Hindlimb muscle (tissue), 1 donor: ENCODE results near the gene RHOT1. TPM values are rescaled to one million over a fixed set of nuclear protein-coding genes. Genes with fewer than 3 reads are reported as not detected.
A peak's percentile ranks its signal among the peaks of the same experiment; 100 is the strongest.
"Not testable (repeated sequence)": the region's sequence is repeated elsewhere in the genome, so short reads cannot be mapped to it uniquely, and the experiment has no call there.

Experiments used
- DNase-seq: peaks from one replicate; pipeline ENCODE4 v3.0.0-alpha.2; 2013
- polyA plus RNA-seq: library from polyadenylated mRNA; unstranded; fragments of 120-200 nt; gene quantifications from one replicate; pipeline ENCODE4 v1.2.1, GENCODE V29; 2013; ENCODE audit not compliant: insufficient read length

RHOT1 gene
- polyA plus RNA-seq, 1 donor: 38.6 TPM

DNA sequence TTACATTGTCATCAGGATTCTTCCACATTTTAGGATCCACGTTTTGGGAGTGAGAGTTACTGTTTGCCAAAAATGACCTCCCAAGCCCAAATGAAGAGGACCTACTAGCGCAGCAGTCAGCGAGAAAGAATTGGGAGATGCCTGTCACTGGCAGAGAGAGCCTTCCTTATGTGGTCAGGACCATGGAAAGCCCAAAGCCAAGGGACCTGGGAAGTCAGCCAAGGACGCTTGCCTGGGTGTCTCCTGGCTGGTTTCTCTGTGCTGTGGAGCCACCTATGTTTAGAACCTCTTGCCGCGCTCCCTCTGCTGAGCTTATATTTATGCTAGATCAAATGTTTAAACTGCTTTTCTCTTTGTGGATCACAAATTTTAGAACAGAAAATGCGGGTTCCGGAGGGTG is 98.4 kb downstream of the RHOT1 start:
- DNase-seq: no peak

DNA sequence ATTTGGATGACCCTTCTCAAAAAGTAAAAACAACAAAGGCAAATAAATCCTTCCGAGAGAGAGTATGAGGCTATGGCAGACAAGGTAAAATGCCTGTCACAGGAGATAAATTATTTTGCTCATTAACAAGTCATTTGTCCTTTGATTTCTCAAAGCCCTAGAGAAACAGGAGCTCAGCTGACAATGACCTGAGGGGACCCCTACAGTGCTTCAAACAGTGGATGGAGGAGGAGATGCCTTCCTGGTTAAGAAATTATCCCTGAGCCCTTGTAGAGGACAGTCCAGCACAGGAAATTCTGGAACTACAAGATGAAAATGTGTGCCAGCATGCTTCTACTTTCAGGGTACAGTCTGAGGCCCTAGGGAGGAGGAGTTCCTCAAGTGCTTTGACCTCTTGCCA is 99.3 kb downstream of the RHOT1 start:
- DNase-seq: no peak

DNA sequence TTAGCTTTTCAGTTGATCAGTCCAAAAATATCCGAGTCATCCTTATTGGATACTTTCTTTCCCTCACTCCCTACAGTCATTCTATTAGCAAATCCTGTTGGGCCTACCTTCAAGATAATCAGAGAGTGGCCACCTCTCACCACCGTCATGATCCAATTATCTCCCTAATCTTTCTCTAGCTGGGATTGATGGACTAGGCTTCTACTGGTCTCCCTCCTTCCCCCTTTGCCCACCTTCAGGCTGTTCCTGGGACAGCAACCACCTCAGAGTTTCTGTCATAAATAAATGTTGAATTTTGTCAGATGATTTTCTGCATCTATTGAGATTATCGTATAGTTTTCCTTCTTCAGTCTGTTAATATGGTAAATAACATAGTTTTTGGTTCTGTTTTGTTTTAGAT is 107.2 kb downstream of the RHOT1 start:
- DNase-seq: no peak

DNA sequence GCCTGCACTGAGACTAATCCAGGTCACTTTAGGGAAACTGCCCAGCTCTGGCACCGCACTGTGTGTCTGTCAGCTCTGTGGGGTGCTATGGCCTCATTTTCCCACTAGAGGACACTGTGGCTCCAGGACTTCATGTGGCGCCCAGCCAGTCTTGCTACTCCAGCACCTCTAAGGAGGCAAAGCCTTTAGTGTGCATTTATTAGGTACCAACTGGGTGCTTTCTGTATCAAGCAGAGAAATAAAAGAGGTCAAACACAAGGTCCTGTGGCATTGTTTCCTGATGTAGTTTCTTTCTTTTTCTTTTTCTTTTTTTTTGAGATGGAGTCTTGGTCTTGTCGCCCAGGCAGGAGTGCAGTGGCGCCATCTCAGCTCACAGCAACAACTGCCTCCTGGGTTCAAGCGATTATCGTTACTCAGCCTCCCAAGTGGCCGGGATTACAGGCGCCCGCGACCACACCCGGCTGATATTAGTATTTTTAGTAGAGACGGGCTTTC is 110.9 kb downstream of the RHOT1 start:
- peak; percentile 73 for DNase-seq

DNA sequence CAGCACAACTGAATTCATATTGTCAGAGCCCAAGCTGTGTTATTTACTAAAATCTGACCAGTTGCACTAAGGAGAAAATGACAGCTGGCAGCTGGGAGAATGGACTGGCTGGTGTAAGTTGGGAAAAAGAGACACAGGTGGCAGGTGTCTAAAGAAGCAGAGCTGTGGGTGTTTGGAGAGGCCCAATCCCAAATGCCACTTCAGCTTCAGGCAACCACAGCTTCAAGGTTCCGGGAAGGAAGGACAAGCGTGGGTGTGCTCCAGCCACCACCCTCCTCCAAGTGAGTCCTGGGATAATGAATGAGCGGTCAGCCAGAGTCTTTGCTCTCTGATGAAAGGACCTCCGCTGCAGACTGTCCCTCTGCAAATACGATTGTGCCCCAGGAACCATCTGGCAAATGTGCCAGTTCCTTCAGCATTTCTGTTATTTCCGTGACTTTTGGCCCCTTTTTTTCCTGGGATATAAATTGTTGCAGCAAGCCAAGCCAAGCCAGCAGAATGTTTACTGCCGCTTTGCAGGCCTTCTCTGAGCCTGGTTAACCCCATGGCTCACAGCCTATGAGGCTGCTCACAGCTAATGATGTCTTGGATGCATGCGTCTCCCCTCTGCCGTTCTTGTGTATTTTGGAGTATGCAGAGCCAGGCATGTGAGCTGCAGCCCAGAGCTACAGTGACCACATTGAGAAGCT is 113.9 kb downstream of the RHOT1 start:
- DNase-seq: no peak

DNA sequence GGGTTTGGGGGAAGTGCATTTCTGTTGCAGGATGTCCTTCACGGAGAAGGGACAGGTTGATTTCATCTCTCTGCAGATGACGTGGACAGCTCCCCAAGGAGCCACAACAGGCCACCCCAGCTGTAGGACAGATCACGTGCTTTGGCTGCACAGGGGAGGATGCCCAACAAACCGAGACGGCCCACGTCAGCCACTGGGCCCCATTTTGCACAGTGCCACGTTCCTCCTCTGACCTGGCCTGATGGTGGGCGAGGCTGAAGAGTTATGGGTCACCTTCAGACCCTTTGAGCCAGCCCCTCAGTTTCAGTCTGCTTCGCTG is 114.4 kb downstream of the RHOT1 start:
- no peak for DNase-seq

DNA sequence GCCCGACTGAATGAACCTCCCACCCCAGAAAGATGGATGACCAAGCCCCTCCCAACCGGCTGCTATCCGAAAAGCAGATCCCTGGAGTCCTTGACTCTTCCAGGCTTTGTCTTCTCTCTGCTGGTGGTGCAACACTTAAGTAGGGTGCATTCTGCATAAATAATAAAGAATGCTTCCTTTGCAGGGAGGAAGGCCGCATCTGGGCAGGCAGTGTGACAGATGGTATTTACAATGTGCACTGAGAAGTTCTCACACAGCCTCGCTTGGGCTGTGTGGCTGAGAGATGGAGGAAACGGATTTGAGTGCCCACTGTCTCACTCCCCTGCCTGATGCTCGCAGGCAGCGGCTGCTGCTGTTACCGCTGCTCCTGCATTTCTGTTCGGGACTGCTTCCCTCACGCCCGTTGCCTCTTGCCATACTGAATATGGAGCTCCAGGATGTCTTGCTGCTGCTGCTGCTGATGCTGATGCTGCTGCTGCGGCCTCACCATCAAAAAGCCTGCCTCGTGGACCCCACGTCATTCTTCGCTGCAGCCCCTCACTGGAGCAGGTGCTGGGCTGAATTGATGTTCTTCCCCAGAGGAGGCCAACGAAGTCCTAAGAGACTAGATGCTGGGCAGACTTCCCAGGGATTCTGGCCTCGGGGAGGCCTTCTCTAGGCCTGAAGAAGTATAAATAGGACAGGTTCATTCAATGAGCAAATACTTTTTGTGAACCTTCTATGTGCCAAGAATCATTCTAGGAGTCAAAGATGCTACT is 116.3 kb downstream of the RHOT1 start:
- DNase-seq: no peak

DNA sequence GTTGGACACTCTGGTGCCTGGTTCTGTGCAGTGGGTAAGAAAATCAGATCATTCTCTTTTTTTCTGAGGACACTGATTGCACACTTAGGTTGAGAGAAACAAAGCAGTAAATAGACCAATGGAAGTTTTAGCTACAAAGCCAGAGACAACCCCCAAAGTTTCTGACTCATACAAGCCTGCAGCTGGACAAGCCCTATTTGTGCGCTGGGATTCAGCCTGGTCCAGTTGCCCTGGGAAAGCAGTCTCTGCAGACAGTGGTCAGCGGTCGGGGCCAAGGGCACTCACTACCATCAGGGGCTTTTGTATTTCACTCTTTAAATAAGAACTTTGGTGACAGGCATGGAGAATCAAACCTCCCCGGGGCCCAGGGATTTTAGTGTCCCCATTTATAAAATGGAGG is 117.3 kb downstream of the RHOT1 start:
- DNase-seq: no peak

DNA sequence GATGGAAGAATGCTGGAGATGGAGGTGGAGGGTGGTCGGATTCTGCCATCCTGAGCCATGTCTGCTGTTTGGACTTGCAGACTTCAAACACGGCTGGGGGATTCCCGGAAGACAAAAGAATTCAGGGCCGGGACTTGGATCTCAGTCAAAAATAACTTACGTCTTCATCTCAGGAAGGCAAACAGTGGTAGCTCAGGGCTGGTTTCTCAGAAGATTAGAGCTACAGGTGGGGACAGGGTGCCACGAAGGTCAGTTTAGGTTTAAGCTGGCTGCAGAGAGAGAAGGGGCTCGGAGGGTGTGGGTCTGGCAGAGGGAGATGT is 119.1 kb downstream of the RHOT1 start:
- no peak for DNase-seq

DNA sequence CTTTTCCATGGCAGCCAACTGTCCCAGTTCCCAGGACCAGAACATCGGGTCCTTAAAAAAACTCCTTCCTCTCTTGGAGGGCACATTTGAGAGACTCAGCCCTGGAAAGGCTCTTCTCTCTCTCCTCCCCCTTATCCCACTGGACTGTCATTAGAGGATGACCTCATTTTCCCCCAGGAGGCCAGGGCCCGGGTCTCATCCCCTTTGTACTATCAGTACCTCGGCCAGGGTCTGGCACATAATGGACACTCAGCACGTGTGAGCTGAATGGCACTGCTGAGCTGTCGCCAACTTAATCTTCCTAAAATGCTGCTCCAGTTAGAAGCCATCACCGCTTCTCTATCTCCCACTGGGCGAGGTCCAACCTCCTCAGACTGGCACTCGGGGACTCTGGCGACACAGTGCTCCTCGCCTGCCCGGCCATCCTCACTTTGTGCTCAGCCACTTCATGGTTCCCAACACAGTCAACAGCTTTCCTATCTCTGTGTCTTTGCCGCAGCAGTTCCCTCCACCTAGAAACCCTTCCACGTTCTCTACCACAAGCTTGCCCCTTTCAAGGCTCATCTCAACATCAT is 119.7 kb downstream of the RHOT1 start:
- no peak for DNase-seq

DNA sequence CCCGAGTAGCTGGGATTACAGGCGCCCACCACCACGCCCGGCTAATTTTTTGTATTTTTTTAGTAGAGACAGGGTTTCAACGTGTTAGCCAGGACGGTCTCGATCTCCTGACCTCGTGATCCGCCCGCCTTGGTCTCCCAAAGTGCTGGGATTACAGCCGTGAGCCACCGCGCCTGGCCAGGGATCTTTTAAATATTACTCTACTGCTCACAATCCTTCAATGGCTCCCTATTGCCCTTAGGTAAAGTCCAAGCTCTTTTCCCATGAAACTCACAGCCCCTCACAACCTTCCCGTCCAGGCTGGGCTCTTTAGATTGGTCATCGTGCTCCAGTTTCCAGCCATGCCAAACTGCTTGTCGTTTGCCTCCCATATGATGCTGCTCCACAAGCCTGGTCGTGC is 121.2 kb downstream of the RHOT1 start:
- not testable (repeated sequence) for DNase-seq

DNA sequence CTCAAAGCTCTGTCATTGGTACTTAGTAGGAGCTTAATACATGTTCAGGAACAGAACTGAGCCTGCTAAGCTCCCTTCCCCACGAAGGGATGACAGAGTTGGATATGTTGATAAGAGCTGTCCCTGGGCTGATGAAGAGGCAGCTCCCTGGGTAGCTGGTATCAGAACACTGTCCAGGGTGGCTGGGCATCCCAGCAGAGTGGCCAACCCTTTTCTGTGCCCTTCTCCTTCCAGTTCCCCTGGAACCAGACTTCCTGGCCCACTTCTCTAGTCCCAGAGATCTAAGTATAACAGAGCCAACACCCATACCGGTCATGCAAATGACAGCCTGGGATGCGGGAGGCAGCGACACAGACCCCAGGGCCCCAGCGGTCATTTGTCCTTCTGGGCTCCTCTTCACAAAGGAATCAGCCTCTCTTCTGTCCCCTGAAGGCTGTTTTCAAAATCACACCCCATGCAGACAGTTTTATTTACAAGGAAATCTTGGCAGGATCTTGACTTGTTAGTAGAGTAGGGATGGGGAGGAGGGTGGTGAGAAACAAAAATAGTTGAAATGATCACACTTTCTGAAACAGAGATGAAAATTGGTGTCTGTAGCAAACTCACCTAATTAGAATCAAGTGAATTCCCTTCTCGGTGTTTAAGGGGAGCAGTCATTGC is 122.0 kb downstream of the RHOT1 start:
- DNase-seq: no peak

DNA sequence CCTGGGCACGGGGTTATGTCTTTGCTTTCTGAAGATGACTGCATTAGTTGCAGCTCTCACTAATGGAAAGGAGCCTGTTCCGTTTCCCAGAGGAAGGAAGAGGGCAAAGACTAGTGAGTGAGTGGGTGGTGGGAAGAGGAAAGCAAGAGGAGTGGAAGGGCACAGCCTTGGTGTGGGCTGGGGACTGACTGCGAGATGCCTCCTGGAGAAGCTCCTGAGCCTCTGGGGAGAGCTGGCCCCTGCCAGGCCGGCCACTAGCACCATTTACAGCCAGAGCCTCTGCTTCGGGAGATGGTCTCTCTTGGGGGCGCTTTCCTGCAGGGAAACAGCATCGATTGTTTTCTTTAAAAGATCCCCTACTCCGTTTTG is 122.5 kb downstream of the RHOT1 start:
- no peak for DNase-seq

DNA sequence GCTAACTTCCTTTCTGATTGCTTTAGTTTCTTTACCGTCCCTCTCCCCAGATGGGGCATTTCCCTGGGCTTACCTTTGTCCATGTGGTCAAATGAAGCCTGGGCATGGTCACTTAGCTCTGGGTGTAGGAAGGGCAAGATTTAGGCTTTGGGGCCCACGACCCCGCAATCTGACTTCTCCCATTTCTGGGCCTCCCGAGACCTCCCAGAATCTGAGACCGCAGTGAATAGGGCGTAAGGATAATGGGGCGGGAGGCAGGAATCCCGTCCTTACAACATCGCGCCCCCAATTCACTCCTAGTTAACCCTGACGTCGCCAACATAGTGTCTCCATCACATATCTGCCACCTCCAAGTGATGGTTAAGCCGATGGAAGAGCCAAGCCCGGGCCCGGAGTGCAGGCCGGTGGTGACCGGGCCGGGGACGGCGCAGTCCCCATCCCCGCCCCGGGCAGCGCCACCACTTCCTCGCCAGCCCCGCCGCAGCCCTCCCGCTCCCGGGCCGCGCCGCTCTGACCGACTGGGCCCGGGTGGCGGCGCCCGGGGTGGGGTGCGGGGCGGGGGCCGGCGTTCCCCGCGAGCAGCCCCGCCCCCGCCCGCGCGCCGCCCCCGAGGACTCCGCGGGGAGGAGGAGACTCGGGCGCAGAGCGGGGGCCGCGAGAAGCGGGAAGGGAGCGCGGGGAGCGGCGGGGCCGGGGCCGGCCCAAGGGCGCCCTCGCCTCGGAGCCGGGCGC is 123.1 kb downstream of the RHOT1 start, which contains the start of gene RHBDL3:
Gene RHBDL3, plus strand, starts transcription at position 641 of the 732 bp plus-strand sequence. CDS start 358 bp downstream, outside the sequence.
- no peak for DNase-seq

DNA sequence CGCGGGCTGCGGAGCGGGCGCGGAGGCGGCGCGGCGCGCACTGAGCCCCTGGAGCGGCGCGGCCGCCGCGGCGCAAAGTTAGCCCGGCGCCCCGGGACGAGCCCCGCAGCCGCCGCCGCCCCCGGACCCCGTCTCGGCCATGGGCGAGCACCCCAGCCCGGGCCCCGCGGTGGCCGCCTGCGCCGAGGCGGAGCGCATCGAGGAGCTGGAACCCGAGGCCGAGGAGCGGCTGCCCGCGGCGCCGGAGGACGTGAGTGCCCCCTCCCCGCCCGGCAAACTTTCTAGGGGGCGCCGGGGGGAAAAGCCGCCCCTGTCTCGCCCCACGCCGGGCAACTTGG is 123.7 kb downstream of the RHOT1 start:
- DNase-seq: no peak

DNA sequence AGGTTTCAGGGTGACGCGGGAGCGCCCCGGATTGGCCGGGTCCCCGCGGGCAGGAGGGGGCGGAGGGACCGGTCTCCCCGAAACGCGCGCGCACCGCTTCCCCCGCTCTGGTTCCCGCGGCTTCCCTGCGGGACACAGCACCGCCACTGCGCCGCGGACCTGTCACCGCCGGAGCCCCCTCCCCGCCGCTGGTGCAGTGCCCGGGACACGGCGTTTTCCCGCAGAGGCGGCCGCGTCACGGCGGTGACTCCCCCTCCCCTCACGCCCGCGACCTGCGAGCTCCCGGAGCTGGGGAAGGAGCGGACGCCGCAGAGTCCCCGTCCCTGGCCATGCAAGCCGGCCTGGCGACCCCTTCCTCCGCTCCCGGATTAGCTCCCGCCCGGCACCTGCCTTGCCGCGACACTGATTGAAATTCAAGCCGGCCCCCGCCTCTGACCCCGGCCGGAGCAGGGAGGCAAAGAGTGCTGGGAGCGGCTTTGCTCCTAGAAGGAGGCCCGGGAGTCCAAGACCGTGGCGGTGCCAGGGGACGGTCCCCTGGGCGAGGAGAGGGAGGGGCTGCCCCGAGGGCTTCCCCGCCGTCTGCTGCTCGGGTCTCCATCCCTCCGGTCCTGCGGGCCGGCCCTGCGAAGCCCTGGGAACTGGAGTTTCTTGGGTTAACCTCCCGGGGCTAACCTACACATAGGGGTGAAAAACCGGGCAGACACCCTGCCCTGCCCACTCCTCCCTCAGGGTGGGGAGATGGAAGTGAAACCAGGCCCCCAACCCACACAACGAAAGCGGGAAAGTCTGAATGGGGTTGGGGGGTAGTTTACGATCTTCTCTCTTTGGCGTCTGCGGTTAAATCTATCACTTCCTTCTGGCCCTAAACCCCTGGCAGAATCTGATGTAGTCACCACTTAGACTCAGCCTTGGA is 124.3 kb downstream of the RHOT1 start:
- no peak for DNase-seq

DNA sequence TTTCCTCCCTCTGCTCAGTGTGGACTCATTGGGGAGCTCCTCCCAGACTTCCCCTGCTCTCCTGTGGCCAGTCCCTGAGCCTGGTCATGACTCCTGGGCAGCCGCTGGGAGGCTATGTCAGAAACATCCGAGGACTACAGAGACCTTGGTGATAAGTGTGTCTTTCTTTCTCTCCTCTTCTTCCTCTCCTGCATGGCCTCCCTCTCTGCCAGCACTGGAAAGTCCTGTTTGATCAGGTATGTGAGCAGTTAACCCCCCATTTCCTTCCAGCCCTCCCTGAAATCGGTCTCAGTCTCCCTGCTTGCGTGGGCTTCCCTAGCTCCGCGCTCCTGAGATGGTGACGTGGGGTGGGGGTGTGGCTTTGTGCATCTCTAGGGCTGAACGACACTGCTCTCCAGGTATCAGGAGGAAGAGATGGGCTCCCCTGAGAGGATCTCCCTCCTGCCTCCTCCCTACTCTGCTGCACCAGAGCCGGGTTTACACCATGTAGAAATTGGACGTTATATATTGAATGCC is 125.4 kb downstream of the RHOT1 start:
- no peak for DNase-seq

DNA sequence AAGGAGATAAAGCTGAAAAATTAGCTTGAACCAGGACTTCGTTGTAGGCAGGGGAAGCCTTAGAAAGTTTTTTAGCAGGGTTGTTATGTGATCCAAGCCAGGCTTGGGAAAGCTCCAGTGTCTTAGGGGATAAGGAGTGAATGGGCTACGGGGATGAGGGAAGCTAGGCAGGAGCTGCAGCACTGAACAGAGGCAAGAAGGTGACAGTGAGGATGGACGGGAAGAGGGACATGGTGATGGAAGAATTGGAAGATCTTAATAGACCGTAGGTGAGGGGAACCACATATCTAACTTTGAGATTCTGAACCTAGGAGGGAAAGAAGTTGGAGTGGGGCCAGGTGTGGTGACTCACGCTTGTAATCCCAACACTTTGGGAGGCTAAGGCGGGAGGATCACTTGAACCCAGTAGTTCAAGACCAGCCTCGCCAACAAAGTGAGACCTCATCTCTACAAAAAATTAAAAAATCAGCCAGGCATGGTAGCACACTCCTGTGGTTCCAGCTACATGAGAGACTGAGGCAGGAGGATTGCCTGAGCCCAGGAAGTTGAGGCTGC is 126.5 kb downstream of the RHOT1 start:
- DNase-seq: no peak

DNA sequence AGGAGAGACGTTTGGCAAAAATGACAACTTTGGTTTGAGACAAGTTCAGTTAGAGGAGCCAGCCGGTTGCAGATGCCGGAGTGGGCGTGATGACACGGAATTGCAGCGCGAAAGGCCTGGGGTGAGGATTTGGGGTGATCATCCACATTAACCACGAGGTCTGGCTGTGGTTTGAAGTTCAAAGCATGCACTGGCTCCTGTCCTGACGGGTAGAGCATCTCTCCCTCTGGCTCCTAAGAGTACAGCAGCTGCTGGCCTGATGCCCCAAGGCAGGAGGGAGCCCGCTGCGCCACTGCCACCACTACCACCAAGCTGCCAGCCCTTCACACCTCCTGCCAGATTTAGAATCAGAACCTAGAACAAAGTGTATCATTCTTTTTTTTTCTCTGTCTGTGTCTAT is 127.1 kb downstream of the RHOT1 start:
- no peak for DNase-seq

DNA sequence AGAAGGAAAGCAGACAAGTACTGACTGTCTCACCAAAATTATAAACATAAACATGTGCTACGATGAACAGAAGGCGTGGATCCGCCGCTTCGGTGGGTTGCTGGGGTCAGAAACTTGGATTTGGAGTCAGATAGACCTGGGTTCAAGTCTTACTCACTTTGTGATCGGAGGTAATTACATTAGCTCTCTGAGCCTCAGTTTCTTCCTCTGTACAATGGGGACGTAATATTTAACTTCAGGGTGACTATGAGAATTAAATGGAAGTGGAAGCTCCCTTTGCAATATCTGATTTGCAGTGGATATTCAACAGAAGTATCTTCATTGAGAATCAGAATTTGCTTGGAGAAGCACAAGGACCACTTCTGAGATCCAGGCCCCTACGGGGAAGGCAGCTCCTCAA is 129.5 kb downstream of the RHOT1 start:
- DNase-seq: no peak

DNA sequence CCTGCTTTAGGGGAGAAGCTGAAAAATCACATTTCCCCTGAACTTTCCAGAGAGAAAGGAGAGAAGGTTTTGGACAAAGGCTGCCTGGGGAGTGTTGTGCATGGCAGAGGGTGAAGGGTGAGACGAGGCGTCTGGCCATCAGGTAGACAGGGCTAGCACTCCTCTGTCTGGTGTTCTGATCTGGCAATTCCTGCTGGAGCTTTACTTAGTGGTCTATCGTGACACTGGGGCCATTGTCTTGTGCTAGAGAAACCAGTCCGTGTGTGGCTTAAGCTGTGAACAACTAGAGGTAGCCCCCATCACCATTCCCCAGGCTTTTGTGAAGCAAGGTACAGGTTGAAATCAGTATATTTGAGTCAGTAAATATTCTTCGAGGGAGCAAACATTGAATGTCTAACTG is 131.8 kb downstream of the RHOT1 start:
- DNase-seq: no peak
